Upper lobe of left lung (tissue), 6 donors: Measurements from ENCODE around the gene NSUN7. TPM values are rescaled to one million over a fixed set of nuclear protein-coding genes. Genes with fewer than 3 reads are reported as not detected.

Experiments
- ATAC-seq, 2 donors: fragments of 200-7000 bp; cut with Tn5 transposase; one replicate each; pipeline ENCODE4 v1.9.1; 2022; ENCODE audit warnings: mild to moderate bottlenecking in 2 of 2, moderate library complexity in 2 of 2; ENCODE audit not compliant: low FRiP score in 2 of 2
- DNase-seq, 2 donors: peaks; one replicate each; pipeline ENCODE4 v3.0.0-alpha.2; 2019 to 2020
- H3K27ac ChIP-seq, 4 donors: fragments of 200-600 bp; sonication (generic); one replicate each; pipeline ENCODE4 v1.5.1; 2016 to 2019
- H3K27me3 ChIP-seq, 4 donors: fragments of 200-600 bp; sonication (generic); one replicate each; pipeline ENCODE4 v1.5.1; 2017 to 2019
- H3K36me3 ChIP-seq, 4 donors: fragments of 200-600 bp; sonication (generic); one replicate each; pipeline ENCODE4 v1.5.1; 2016 to 2019
- H3K4me1 ChIP-seq, 4 donors: fragments of 200-600 bp; sonication (generic); one replicate each; pipeline ENCODE4 v1.5.1; 2018 to 2019
- H3K4me3 ChIP-seq, 4 donors: fragments of 200-600 bp; sonication (generic); one replicate each; pipeline ENCODE4 v1.5.1; 2017 to 2019; ENCODE audit warnings: mild to moderate bottlenecking in 2 of 4, moderate library complexity in 1 of 4
- H3K9me3 ChIP-seq, 4 donors: fragments of 200-600 bp; sonication (generic); one replicate each; pipeline ENCODE4 v1.5.1; 2018 to 2019
- CTCF ChIP-seq, 6 experiments: fragments of 450-650 bp in 4 of 6; fragments of 200-600 bp in 2 of 6; sonication (generic) in 2 of 6; IDR thresholded peaks; one replicate each; pipeline ENCODE4 v1.5.1; 2016 to 2019; ENCODE audit warnings: antibody characterized with exemption in 6 of 6
- EP300 ChIP-seq, 4 donors: sonication (generic); formaldehyde crosslinking; IDR thresholded peaks; one replicate each; pipeline ENCODE4 v1.5.1; 2017; ENCODE audit warnings: antibody characterized with exemption in 4 of 4, control low read depth in 2 of 4
- POLR2A ChIP-seq, 4 donors: fragments of 450-650 bp; IDR thresholded peaks; one replicate each; pipeline ENCODE4 v1.5.1; 2016 to 2017; ENCODE audit warnings: antibody characterized with exemption in 4 of 4, mild to moderate bottlenecking in 2 of 4
- POLR2AphosphoS5 ChIP-seq, 2 donors: sonication (generic); formaldehyde crosslinking; IDR thresholded peaks; one replicate each; pipeline ENCODE4 v1.5.1; 2017; ENCODE audit warnings: antibody characterized with exemption in 2 of 2
- WGBS, 2 donors: methylation state at CpG; one replicate each; pipeline ENCODE4 v1.1.5; 2017 to 2018; 5-methylcytosine and 5-hydroxymethylcytosine counted together
- total RNA-seq, 6 donors: library from RNA; depleted of rRNA in 4 of 6; stranded (reverse); fragments of >200 nt in 4 of 6; gene quantifications; one replicate each; pipeline versions ENCODE4 v1.1.0 to v1.2.1, GENCODE V29; 2016 to 2021
- donor health status: DM: no; HTN: no; CAD: no; lungs with moderate emphysema.
- donor health status: DM: no; HTN: yes; CAD: no; lungs with severe emphysema.

NSUN7 gene
- total RNA-seq, 6 donors from 2014 or later: 5.9 to 47.1 (median 12.3) TPM

GRCh38 chr4:40728333-40728732 lies 21.4 kb upstream of the NSUN7 start:
- no peak for TF ChIP-seq CTCF (IDR thresholded peaks at IDR 0.05)
- no peak for TF ChIP-seq POLR2A (IDR thresholded peaks at IDR 0.05)
- no peak for TF ChIP-seq EP300 (IDR thresholded peaks at IDR 0.05)
- no peak for TF ChIP-seq POLR2AphosphoS5 (IDR thresholded peaks at IDR 0.05)
- ATAC-seq: no peak
- Histone ChIP-seq H3K4me3 (no peak overlapping the region), H3K9me3 (no peaks in the 10 kb centered on the region), H3K27me3 (no peaks in the 10 kb centered on the region), H3K4me1 (peaks cover 6 to 17% (median 10%) of the 10 kb centered on the region in 4 donors), H3K27ac (no peak overlapping the region), H3K36me3 (no peaks in the 10 kb centered on the region)
- 76 to 85% methylated on average over 3 of the region's 3 CpGs for WGBS, 2 donors
- no peak for DNase-seq

GRCh38 chr4:40729555-40729954 lies 20.2 kb upstream of the NSUN7 start:
- Histone ChIP-seq H3K4me1 (peaks cover 6 to 14% (median 10%) of the 10 kb centered on the region in 4 donors), H3K4me3 (no peak overlapping the region), H3K9me3 (no peaks in the 10 kb centered on the region), H3K27ac (peak overlapping the region in 1 of 4 donors; percentile 28), H3K36me3 (no peaks in the 10 kb centered on the region), H3K27me3 (no peaks in the 10 kb centered on the region)
- 77 to 89% methylated on average over 1 of the region's 1 CpG for WGBS, 2 donors
- ATAC-seq (no peak), DNase-seq (no peak)
- no peak for TF ChIP-seq EP300 (IDR thresholded peaks at IDR 0.05)
- TF ChIP-seq CTCF (IDR thresholded peaks at IDR 0.05): no peak
- TF ChIP-seq POLR2A (IDR thresholded peaks at IDR 0.05): no peak
- TF ChIP-seq POLR2AphosphoS5 (IDR thresholded peaks at IDR 0.05): no peak

- no peak for DNase-seq
- Histone ChIP-seq H3K4me1 (peaks cover 6 to 14% (median 10%) of the 10 kb centered on the region in 4 donors), H3K27me3 (no peaks in the 10 kb centered on the region), H3K36me3 (no peaks in the 10 kb centered on the region), H3K4me3 (no peak overlapping the region), H3K9me3 (no peaks in the 10 kb centered on the region), H3K27ac (peak overlapping the region in 3 of 4 donors; percentile 28 to 80 (median 77))
- ATAC-seq: no peak
- WGBS, 2 donors: 68 to 79% methylated on average over 5 of the region's 5 CpGs
- TF ChIP-seq CTCF (IDR thresholded peaks at IDR 0.05) (no peak), POLR2A (IDR thresholded peaks at IDR 0.05) (no peak), EP300 (IDR thresholded peaks at IDR 0.05) (no peak), POLR2AphosphoS5 (IDR thresholded peaks at IDR 0.05) (no peak)
Observed at GRCh38 chr4:40730091-40730679, 19.6 kb upstream of the NSUN7 start.

- no peaks in the 10 kb centered on the region for H3K9me3 ChIP-seq
- no peaks in the 10 kb centered on the region for H3K36me3 ChIP-seq
- H3K27ac ChIP-seq: peak overlapping the region; percentile 74 to 81 (median 78)
- H3K4me3 ChIP-seq: no peak overlapping the region
- TF ChIP-seq POLR2A (IDR thresholded peaks at IDR 0.05) (no peak), EP300 (IDR thresholded peaks at IDR 0.05) (no peak), CTCF (IDR thresholded peaks at IDR 0.05) (no peak), POLR2AphosphoS5 (IDR thresholded peaks at IDR 0.05) (no peak)
- no peaks in the 10 kb centered on the region for H3K27me3 ChIP-seq
- no peak for DNase-seq
- ATAC-seq: no peak
- H3K4me1 ChIP-seq: peaks cover 6 to 14% (median 10%) of the 10 kb centered on the region in 4 donors
Observed at GRCh38 chr4:40731361-40731760, 18.4 kb upstream of the NSUN7 start.

- Histone ChIP-seq H3K27me3 (no peaks in the 10 kb centered on the region), H3K27ac (peak overlapping the region; percentile 74 to 81 (median 78)), H3K9me3 (no peaks in the 10 kb centered on the region), H3K4me3 (no peak overlapping the region), H3K36me3 (no peaks in the 10 kb centered on the region), H3K4me1 (peaks cover 6 to 14% (median 10%) of the 10 kb centered on the region in 4 donors)
- ATAC-seq (peak; percentile 83 to 84), DNase-seq (peak in 1 of 2 donors; percentile 88)
- peak in 1 of 4 donors; percentile 19 for TF ChIP-seq POLR2A (IDR thresholded peaks at IDR 0.05)
- TF ChIP-seq POLR2AphosphoS5 (IDR thresholded peaks at IDR 0.05): peak in 1 of 2 donors; percentile 26
- peak in 1 of 4 donors; percentile 8 for TF ChIP-seq EP300 (IDR thresholded peaks at IDR 0.05)
- TF ChIP-seq CTCF (IDR thresholded peaks at IDR 0.05): no peak
- WGBS, 2 donors: 15 to 16% methylated on average over 6 of the region's 6 CpGs
Observed at GRCh38 chr4:40731792-40732245, 17.9 kb upstream of the NSUN7 start.
